GM12878 (cell line): ENCODE data around the gene SCAI. TPM values are rescaled to one million over a fixed set of nuclear protein-coding genes. Genes with fewer than 3 reads are reported as not detected.

Experiments used
- ATAC-seq: fragments of 200-7000 bp; cut with Tn5 transposase; 3 replicates; pipeline ENCODE4 v1.9.1; 2020; ENCODE audit warnings: mild to moderate bottlenecking, moderate library complexity
- BruUV-seq: library from RNA; stranded (reverse); fragments of 400-500 nt; replicated peaks from 2 replicates; lab custom pipeline; 2021; lab: Mats Ljungman, UMichigan
- CTCF ChIA-PET: fragments of 300-600 bp; sonication (Branson Sonifier 250); formaldehyde crosslinking; extraction: SDS; loops from one replicate; lab custom pipeline; 2021; ENCODE audit warnings: inconsistent platforms; lab: Yijun Ruan, JAX
- POLR2A ChIA-PET: fragments of 350-600 bp; formaldehyde crosslinking; extraction: SDS; loops from one replicate; lab custom pipeline; 2021; ENCODE audit warnings: inconsistent platforms; lab: Charles Lee
- RAD21 ChIA-PET: fragments of 300-600 bp; sonication (Branson Sonifier 250); formaldehyde crosslinking; loops from one replicate; lab custom pipeline; 2023; ENCODE audit warnings: antibody characterized with exemption; ENCODE audit not compliant: unreplicated experiment; lab: Charles Lee
- SMC1A ChIA-PET: fragments of 300-600 bp; sonication (Branson Sonifier 250); formaldehyde crosslinking; loops from one replicate; lab custom pipeline; 2023; ENCODE audit not compliant: unreplicated experiment, uncharacterized antibody; lab: Charles Lee
- DNase-seq: peaks from one replicate; pipeline ENCODE4 v3.0.0-alpha.2; 2011; ENCODE audit warnings: low read depth, low spot score
- FAIRE-seq: peaks from 3 replicates; lab custom pipeline; 2011; peaks lifted over from hg19 to GRCh38; lab: Jason Lieb, UNC
- H2AFZ ChIP-seq: 2 replicates; pipeline ENCODE4 v1.6.0; 2011; ENCODE audit warnings: low read depth, low read length, control low read depth; ENCODE audit not compliant: control insufficient read depth
- H3K27ac ChIP-seq: 2 replicates; pipeline ENCODE4 v1.5.1; 2011; ENCODE audit warnings: control low read depth; ENCODE audit not compliant: control insufficient read depth, insufficient read depth
- H3K27me3 ChIP-seq, 2 experiments: replicated peaks in 1 of 2; 2 replicates each; pipeline versions ENCODE4 v1.6.0 to v1.6.1; 2011; ENCODE audit warnings: low read length in 1 of 2; ENCODE audit not compliant: control insufficient read depth in 2 of 2, insufficient read depth in 2 of 2
- H3K36me3 ChIP-seq, 2 experiments: 2 replicates each; pipeline ENCODE4 v1.5.1; 2011; ENCODE audit warnings: low read length in 1 of 2; ENCODE audit not compliant: control insufficient read depth in 2 of 2, insufficient read depth in 2 of 2
- H3K4me1 ChIP-seq: 2 replicates; pipeline ENCODE4 v1.6.1; 2011; ENCODE audit warnings: mild to moderate bottlenecking, low read length, moderate library complexity, mixed read lengths; ENCODE audit not compliant: control insufficient read depth, insufficient read depth
- H3K4me2 ChIP-seq: 2 replicates; pipeline ENCODE4 v1.6.0; 2011; ENCODE audit warnings: control low read depth; ENCODE audit not compliant: control insufficient read depth, insufficient read depth
- H3K4me3 ChIP-seq: fragments of 200-600 bp; sonication (generic); 2 replicates; pipeline ENCODE4 v1.5.1; 2016
- H3K79me2 ChIP-seq: 2 replicates; pipeline ENCODE4 v1.6.0; 2011; ENCODE audit warnings: low read length; ENCODE audit not compliant: control insufficient read depth, insufficient read depth
- H3K9ac ChIP-seq: 2 replicates; pipeline ENCODE4 v1.8.0; 2011; ENCODE audit warnings: low read length, control low read depth, mixed read lengths; ENCODE audit not compliant: control insufficient read depth, insufficient read depth
- H3K9me3 ChIP-seq: replicated peaks from 3 replicates; pipeline ENCODE4 v1.5.1; 2011; ENCODE audit warnings: mild to moderate bottlenecking, low read length; ENCODE audit not compliant: control insufficient read depth, insufficient read depth
- H4K20me1 ChIP-seq: 2 replicates; pipeline ENCODE4 v1.6.0; 2011; ENCODE audit not compliant: control insufficient read depth, insufficient read depth
- WGBS: methylation state at CpG from one replicate; pipeline ENCODE4 v1.1.6; 2016; ENCODE audit warnings: low lambda C conversion rate; ENCODE audit not compliant: insufficient replicate concordance, insufficient coverage; ENCODE audit errors: missing lambda C conversion rate; 5-methylcytosine and 5-hydroxymethylcytosine counted together
- in situ Hi-C: fragments of 300-500 bp; cut with MboI; formaldehyde crosslinking; loops from 9 replicates; pipeline ENCODE4 v1.14.3; 2018; ENCODE audit warnings: mixed read lengths
- intact Hi-C: fragments of 100-400 bp; cut with micrococcal nuclease; formaldehyde crosslinking; loops from one replicate; pipeline ENCODE4 v1.14.2; 2022; ENCODE audit not compliant: unreplicated experiment
- polyA plus RNA-seq, 11 experiments: library from polyadenylated mRNA; depleted of rRNA in 4 of 11; unstranded in 6 of 11; stranded (reverse) in 5 of 11; fragments of >200 nt; fragmentation: Nextera tagmentation in 4 of 11; fragmentation: Illumina TruSeq in 1 of 11; extraction: Ambion mirVana in 4 of 11; extraction: Trizol in 1 of 11; gene quantifications; 1 replicate in 1 of 11; 2 replicates in 10 of 11; pipeline versions ENCODE4 v1.2.1 to v1.2.3, GENCODE V29; 2011 to 2016; ENCODE audit warnings: inconsistent platforms in 2 of 11, missing spikeins in 2 of 11, low read depth in 1 of 11
- total RNA-seq, 4 experiments: library from RNA; depleted of rRNA in 3 of 4; stranded (reverse); fragments of >200 nt in 3 of 4; fragmentation: Illumina TruSeq in 1 of 4; extraction: Trizol in 1 of 4; gene quantifications; 2 replicates each; pipeline versions ENCODE4 v1.2.1 to v1.2.3, GENCODE V29; 2013 to 2021
- TF ChIP-seq, protein P1 (sequence below): IDR thresholded peaks from 2 replicates; pipeline ENCODE4 v1.6.1; 2011; ENCODE audit warnings: borderline replicate concordance, low read depth, mild to moderate bottlenecking, moderate library complexity, mixed read lengths, low read length; ENCODE audit not compliant: insufficient read depth; ENCODE audit errors: extremely low read length
- TF ChIP-seq, protein P2 (sequence below): fragments of 450-650 bp; IDR thresholded peaks from 2 replicates; pipeline ENCODE4 v1.6.1; 2016; ENCODE audit warnings: mild to moderate bottlenecking, moderate library complexity, borderline replicate concordance

SCAI gene
- total and polyA plus RNA-seq, 10 of the 15 experiments (the other 5 are each of a cell fraction or from before 2014, with no cell fraction given): 0.52 to 8.8 (median 5.1) TPM

DNA sequence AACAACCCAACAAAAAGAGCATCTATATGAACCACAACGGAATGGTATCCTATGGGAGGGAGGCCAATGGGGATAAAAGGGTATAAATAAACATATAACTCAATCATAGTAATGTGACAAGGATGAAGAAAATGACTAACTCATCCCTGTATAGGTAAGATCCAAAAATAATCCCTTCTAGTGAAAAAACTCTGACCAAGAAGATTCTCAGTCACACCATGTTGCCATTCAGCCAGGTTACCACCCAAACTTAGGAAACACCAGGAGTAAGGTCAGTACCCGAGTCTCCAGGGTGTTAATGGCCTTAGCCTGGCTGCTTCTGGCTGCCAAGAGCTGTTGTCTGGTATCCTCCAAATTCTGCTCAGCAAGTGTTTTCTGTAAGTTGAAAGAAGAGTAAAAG is 235.2 kb downstream of the SCAI start:
- FAIRE-seq: no peak
- Histone ChIP-seq H3K9me3 (no peaks in the 10 kb centered on the region), H3K4me3 (no peak overlapping the region), H3K36me3 (peaks cover under 1 to 4% of the 10 kb centered on the region in 2 experiments; a peak in 2 of 4 replicates), H3K27me3 (no peaks in the 10 kb centered on the region), H2AFZ (no peak overlapping the region), H3K79me2 (no peaks in the 10 kb centered on the region), H3K9ac (no peak overlapping the region), H3K27ac (no peak overlapping the region), H3K4me2 (no peak overlapping the region), H4K20me1 (no peaks in the 10 kb centered on the region), H3K4me1 (no peaks in the 10 kb centered on the region)
- in situ Hi-C loops: no loop called here
- ChIA-PET CTCF (no interaction called here), POLR2A (no interaction called here), RAD21 (no interaction called here), SMC1A (no interaction called here)
- no peak for ATAC-seq
- 96% methylated on average over 2 of the region's 2 CpGs for WGBS
- intact Hi-C loops: no loop called here
- DNase-seq: no peak
- BruUV-seq: no TSS peak
- TF ChIP-seq, protein P1, sequence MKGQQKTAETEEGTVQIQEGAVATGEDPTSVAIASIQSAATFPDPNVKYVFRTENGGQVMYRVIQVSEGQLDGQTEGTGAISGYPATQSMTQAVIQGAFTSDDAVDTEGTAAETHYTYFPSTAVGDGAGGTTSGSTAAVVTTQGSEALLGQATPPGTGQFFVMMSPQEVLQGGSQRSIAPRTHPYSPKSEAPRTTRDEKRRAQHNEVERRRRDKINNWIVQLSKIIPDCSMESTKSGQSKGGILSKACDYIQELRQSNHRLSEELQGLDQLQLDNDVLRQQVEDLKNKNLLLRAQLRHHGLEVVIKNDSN: no peak
- TF ChIP-seq, protein P2, sequence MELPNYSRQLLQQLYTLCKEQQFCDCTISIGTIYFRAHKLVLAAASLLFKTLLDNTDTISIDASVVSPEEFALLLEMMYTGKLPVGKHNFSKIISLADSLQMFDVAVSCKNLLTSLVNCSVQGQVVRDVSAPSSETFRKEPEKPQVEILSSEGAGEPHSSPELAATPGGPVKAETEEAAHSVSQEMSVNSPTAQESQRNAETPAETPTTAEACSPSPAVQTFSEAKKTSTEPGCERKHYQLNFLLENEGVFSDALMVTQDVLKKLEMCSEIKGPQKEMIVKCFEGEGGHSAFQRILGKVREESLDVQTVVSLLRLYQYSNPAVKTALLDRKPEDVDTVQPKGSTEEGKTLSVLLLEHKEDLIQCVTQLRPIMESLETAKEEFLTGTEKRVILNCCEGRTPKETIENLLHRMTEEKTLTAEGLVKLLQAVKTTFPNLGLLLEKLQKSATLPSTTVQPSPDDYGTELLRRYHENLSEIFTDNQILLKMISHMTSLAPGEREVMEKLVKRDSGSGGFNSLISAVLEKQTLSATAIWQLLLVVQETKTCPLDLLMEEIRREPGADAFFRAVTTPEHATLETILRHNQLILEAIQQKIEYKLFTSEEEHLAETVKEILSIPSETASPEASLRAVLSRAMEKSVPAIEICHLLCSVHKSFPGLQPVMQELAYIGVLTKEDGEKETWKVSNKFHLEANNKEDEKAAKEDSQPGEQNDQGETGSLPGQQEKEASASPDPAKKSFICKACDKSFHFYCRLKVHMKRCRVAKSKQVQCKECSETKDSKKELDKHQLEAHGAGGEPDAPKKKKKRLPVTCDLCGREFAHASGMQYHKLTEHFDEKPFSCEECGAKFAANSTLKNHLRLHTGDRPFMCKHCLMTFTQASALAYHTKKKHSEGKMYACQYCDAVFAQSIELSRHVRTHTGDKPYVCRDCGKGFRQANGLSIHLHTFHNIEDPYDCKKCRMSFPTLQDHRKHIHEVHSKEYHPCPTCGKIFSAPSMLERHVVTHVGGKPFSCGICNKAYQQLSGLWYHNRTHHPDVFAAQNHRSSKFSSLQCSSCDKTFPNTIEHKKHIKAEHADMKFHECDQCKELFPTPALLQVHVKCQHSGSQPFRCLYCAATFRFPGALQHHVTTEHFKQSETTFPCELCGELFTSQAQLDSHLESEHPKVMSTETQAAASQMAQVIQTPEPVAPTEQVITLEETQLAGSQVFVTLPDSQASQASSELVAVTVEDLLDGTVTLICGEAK: no peak
